NK-92 treated with Interleukin-12 subunit alpha and Interleukin-12 subunit beta, amount 100 ng/mL, for 24 hours (cell line): ENCODE measurements around the gene MOK.

ENCODE experiments used
- DNase-seq: peaks from one replicate; lab custom pipeline; 2025; lab: John Stamatoyannopoulos, UW

Gene MOK

GRCh38 chr14:102180248-102180998 lies 124.5 kb downstream of the MOK start:
- no peak for DNase-seq
